Measurements from ENCODE around the gene BDKRB1.
"Not testable (repeated sequence)": the region's sequence is repeated elsewhere in the genome, so short reads cannot be mapped to it uniquely, and the experiment has no call there.

BDKRB1 gene

DNA sequence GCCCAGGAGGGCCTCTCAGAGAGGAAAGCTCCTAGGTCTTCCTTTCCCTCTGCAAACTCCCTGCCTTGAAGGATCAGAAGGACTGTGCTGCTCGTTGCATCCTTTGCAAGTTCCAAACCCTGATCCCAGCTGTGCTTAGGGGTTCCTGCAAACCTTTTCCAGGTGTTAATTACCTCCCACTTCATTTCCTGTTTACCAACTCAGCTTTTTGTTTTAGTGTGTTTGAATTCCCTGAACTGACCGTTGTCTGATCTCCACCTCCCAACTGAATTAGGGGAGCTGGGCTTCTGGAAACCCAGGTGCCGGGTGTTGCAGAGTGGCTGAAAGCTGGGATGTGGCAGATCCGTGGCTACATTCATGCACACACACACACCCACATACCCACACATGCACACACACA is 20.6 kb upstream of the BDKRB1 start:
- no peak for DNase-seq

DNA sequence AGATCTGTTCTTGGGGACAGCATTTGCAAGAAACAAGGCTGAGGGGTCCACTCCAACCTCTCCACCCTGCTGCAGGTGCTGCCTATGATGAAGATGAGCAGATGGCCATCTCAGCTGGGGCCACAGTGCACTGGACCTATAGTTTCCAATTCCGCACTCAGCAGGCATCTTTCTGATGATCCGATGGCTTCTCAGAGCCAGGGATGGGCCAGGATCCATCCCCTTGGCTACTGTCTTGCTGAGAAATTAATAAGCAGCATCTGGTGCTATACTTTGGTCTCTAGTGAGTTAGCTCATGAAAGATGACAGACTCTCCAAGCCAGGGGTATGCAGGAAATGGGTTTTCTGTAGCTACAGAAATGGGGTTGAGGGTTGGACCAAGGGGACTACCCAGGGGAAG is 18.4 kb upstream of the BDKRB1 start:
- no peak for DNase-seq

DNA sequence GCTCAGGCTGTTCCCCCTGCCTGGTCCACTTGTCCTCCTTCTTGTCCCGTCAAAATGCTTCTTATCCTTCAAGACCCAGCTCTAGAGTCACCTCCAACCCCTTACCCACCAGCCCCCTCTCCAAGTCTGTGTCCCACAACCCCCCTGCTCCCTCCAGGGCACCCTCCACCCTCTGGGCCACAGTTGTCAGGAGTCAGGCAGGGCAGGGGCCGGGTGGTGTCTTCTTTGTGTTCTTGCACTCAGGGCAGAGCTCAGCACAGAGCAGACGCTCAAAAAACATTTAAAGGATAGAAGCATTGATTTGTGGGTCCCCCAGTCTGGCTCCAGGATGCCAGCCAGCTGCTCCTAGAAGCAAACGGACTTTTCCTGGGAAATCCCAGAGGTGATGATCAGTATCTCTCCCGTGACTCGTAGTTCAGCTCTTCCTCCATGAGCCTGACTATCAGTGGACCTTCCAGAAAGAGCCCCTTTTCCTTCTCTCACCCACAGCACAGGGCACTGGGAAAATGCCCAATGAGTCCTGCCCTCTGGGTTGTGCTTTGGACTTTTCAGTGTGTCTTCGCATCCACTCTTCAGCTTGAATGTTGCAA is 17.2 kb upstream of the BDKRB1 start:
- DNase-seq = no peak

DNA sequence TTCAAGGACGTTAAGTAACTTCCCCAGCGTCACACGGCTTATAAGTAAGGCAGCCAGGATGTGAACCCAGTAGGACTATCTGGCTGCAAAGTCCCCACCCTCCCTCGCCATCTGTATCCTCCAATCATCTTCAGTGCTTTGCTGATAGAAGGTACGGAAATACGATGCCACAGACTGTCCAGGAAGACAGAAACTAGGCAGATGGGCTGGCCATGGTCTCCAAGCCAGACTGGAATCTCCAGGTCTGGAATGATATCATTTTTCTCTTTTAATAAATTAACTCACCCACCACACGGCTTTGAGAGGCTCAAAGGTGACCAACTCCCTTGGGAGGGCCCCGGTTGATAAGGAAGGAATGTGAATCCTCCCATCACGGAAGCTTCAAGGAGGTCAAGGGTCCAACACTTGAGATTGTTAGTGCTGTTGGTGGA is 16.3 kb upstream of the BDKRB1 start:
- DNase-seq = no peak

DNA sequence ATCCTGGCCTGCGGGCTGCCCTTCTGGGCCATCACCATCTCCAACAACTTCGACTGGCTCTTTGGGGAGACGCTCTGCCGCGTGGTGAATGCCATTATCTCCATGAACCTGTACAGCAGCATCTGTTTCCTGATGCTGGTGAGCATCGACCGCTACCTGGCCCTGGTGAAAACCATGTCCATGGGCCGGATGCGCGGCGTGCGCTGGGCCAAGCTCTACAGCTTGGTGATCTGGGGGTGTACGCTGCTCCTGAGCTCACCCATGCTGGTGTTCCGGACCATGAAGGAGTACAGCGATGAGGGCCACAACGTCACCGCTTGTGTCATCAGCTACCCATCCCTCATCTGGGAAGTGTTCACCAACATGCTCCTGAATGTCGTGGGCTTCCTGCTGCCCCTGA is 15.4 kb upstream of the BDKRB1 start:
- DNase-seq = no peak

DNA sequence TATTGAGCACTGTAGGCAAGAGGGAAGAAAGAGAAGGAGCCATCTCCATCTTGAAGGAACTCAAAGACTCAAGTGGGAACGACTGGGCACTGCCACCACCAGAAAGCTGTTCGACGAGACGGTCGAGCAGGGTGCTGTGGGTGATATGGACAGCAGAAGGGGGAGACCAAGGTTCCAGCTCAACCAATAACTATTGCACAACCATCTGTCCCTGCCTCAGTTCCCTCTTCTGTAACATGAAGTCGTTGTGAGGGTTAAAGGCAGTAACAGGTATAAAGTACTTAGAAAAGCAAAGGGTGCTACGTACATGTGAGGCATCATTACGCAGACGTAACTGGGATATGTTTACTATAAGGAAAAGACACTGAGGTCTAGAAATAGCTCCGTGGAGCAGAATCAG is 13.9 kb upstream of the BDKRB1 start:
- no peak for DNase-seq

DNA sequence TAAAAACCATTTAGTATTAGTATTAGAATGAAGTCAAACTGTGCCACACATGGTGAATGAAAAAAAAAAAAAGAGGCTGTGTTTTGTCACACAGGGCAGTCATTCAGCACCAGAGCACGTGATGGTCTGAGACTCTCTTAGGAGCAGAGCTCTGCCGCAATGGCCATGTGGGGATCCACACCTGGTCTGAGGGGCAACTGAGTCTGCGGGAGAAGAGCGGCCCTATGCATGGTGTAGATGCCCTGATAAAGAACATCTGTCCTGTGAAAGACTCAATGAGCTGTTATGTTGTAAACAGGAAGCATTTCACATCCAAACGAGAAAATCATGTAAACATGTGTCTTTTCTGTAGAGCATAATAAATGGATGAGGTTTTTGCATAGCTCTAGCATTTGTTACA is 12.2 kb upstream of the BDKRB1 start:
- no peak for DNase-seq

DNA sequence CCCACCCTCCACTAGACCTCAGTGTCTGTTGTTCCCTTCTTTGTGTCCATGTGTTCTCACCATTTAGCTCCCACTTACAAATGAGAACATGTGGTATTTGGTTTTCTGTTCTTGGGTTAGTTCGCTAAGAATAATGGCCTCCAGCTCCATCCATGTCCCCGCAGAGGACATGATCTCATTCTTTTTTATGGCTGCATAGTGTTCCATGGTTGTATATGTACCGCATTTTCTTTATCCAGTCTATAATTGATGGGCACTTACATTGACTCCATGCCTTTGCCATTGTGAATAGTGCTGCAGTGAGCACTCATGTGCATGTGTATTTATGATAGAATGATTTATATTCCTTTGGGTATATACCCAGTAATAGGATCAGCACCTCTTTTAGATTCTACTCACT is 10.9 kb upstream of the BDKRB1 start:
- DNase-seq = not testable (repeated sequence)

DNA sequence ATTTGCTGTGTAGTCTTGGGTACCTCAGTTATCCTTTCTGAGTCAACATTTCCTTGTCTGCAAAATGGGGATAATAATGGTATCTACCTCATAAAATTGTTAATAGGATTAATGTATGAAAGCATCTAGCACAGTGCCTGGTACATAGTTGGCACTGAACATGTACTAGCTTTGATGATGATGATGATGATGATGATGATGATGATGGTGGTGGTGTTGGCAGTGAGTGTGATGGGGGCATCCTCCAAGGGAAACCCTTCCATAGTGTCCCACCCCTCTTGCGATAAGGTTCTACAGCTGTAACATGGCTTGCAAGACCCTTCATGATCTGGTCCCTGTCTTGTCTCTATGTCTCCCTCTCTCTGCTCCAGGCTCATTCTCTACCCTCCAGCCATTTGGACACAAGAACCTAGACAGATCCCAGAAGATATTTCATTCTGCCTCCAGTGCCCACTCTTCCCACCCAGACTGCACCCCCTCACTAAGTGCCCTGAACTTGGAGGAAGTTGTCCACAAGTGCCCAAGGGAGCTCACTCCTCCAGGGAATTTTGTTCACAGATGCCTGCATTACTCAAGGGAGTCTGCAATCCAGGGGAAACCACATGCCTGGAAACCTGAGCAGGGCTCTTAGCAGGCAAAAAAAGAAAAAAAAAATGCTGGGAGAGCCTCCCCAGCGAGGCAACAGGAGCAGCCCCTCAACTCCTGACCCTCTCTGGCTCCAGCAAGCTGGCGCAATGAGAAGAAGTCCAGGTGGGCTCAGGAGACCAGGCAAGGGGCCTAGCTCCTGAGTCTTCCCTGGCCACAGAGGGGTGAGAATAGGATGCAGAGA is 10.1 kb upstream of the BDKRB1 start:
- DNase-seq = no peak

DNA sequence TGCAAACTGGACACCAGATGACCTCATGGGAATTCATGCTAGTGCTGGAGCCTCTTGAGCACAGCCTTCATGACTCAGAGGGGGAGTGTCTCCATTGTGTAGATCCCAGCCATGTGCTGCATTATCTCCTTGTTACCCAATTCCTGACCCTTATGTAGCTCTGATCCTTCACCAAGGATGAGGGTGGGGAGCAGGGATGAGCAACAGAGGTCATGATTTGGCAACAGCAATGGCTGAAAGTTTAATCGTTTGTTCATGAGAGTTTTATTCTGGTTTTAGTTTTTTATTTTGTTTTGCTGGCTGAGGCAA is 9.5 kb upstream of the BDKRB1 start:
- DNase-seq = no peak

DNA sequence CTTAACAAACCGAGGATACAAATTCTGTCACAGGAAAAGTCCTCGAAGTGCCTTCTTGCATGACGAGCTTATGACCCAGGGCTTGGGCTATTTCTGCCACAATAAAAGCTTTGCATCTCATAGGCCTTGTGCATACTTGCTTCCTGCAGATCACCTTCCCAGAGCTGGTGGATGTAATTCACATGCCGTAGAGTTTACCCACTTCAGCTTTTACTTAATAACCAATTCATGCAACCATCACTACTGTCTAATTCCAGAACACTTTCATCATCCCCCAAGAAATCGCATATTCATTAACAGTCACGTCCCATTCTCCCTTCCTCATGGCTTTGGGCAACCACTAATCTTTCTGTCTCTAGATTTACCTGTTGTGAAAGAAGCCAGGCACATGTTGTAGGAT is 9.0 kb upstream of the BDKRB1 start:
- no peak for DNase-seq

DNA sequence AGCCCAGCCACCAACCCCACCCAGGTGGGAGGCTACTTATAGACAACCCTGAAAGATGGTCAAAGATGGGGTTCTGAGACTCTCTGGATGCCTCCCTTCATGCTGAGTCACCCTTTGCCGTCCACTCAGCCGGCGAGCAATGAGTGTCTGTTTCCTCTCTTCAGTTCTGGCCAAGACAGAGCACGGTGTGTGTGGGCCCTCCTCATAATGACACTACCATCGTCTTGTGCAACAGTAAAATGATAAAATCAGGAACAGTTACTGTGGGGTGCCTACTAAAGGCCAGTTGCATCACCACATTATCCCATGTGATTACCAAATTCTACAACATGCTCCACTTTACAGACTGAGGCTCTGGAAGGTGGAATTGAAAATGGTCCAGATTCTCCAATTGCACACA is 7.0 kb upstream of the BDKRB1 start:
- DNase-seq = no peak

DNA sequence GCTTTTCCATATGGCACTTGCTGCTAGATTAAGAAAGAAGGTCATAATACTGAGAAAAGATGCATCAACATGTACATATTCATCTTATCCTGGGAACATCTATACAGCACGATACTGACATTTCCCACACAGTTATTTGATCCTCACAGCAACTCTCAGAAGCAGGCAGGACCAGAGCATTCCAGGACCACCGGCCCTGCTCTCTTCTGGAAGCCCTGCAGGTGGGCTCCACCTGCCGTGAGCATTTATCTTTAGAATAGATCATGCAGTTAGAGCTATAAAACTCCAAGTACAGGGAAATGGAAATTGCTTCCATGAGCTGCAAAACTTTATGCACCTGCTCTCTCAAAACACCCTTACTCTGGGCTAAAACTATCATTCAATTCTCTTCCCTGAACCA is 5.5 kb upstream of the BDKRB1 start:
- DNase-seq = no peak

DNA sequence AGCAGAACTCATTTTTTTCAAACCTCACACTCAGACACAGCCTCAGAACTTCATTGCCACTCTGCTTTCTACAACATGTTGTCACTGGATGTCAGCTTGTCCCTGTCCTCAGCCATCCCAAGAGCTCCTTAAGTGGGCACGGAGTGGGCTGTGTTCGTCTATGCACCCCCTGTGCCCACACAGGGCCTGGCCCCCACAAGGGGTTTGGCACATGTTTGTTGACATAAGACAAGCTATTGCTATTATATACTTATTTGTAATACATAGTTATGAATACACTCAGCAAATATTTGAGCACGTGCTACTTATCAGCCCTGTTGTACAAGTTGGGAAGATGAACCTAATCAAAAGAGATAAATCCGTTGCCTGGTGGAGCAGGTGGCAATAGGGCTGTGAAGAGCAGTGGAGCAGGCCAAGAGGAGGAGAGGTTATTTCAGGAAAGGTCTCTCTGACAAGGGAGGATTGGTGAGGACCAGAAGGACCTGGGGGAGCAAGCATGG is 4.3 kb upstream of the BDKRB1 start:
- DNase-seq = no peak

DNA sequence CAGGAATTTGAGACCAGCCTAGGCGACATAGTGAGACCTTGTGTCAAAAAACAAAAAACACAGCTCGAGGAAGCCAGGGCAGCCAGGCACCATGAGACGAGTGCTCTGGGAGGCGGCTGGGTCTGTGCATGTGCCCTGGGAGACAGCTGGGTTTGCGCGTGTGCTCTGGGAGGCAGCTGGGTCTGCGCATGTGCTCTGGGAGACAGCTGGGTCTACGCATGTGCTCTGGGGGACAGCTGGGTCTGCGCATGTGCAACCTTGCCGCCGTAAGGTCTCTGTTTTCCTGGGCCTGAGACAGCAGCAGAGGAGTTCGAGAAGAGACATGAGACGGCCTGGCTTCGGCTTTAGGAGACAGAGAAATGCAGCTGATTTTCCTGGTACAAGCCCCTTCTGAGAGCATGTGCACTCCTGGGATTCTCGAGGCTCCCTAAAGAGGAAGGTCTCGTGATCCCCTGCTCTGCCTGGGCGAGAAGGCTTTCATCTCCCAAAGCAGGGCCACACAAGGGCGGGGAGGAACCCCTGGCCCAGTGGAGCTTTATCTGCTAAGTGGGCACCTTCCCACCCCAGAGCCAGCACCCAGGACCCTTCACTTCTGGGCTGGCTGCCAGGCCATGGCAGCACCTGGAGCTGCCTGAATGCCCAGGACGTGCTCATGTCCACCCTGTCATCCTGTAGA is 3.5 kb upstream of the BDKRB1 start:
- no peak for DNase-seq

DNA sequence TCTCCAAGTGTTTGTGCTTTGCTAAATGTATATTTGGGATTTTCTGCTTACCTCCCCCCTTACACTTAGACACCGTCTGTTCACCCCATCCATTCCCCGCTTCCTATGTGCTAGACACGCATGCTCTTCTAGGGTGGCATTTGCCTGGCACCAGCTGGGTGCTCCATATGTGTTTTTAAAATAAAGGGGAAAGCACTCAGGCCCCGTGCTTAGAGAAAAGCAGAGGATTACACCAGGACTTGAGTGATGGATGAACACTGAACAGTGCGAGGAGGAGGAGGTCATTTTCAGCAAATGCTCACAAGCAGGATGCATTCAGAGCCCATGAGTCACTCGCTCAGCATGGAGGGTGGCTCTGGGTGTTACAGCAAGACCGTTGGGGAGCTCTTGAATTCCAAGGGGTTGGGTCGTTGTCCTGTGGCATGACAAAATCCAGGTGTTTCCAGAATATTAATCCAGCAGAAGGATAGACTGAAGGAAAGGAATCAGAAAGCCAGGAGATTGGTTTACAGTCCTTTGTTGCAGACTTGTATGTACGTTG is 2.9 kb upstream of the BDKRB1 start:
- no peak for DNase-seq

DNA sequence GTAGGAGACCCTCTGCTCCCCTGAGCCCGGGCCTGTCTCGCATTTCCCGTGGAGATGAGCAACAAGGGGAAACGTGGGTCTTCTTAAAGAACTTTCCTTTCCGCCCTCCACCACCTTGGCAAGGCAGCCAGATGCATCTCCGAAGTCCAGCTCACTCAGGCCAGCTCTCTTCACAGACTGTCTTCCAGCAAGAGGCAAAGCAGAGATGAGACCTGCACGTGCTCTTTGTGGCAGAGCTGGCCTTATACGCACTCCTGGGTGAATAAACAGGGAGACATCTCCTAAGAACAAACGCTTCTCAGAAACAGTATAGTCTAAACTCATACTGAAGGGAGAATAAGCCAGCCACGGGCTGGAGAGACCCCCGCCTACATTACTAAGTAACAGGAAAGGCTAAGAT is 1.3 kb upstream of the BDKRB1 start:
- DNase-seq = no peak

DNA sequence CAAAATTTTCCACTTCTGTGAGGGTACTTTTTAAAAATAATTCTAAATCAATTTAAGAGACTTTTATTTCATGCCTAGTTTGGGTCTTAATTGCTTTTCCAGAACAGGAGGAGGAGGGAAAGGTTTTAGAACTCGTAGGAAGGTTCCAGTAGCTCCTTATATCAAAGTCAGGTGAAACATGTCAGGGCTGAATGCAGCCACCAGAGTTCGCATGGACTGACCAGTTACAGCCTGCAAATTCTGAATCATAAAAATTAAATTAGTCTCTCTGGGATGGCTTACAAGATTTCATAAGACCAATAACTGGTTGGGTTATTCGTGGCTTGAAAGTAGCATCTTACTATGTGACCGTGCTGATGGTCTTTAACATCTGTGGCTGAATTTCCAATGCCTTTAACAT is 397 bp downstream of the BDKRB1 start:
- no peak for DNase-seq

DNA sequence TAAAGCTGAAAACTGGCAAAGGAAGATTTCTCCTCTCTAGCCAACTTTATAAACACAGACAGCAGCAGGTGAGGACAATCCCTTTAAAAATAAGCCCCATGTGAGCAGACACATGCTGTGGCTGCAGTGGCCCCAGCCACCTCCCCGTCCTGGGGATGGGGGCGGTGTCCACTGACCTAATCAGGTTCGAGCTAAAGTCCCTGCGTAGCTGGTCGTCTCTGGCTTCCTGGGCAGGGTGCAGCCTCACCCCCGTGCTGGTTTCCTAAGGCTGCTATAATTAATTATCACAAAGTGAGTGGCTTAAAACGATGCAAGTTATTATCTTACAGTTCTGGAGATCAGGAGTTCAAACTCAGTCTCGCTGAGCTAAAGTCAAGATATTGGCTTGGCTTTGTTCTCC is 1.0 kb downstream of the BDKRB1 start:
- no peak for DNase-seq

DNA sequence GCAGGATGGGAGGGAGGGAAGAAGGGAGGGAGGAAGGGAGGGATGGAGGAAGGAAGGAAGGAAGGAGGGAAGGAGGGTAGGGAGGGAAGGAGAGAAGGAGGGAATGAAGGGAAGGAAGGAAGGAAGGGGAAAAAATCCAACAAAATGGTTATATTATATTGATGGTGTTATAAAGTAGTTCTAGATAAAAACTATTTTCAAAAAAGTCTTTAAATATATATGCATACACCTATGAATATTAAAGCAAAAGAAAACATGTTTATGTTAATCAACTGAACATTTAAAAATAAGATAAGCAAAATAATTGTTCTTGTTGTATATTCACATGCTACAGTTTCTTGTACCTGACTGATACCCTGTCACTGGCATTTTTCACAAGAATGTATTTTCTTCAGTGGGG is 1.9 kb downstream of the BDKRB1 start:
- no peak for DNase-seq

DNA sequence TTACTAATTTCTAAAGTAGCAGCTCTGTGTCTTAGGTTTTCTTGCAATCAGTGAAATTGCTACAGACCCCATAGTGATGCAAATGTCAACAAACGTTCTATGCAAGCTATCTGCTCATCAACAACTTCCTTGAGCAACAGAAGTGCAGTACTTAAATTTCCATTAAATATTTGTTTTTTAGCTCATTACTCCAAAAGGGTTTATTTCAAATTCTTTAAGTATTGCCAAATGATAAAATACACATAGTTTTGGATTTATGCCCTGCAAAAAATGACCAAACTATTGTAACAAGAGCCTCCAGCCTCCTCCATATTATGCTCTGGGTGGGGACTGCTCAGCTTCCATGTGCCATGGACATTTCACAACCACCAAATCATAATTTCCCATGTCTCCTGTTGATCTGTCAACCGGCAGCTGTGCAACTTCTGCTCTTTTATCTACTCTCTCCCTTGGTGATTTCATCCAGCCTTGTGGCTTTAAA is 4.4 kb downstream of the BDKRB1 start:
- DNase-seq = no peak

DNA sequence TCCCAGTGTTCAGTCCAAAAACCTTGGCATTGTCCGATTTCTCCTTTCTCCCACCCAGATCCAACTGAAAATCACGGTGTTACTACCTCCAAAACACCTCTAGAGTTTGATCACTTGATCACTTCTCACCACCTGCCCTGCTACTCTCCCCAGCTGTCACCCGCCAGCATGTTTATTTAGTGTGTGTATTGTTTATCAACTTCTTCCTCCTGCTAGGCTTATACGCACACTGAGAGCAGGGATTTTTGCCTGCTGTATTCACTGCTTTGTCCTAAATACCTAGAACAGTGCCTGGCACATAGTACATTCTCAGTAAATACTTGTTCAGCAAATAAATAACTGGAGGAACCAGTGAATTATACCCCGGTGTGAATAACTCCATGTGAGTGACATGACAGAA is 5.0 kb downstream of the BDKRB1 start:
- DNase-seq = no peak

DNA sequence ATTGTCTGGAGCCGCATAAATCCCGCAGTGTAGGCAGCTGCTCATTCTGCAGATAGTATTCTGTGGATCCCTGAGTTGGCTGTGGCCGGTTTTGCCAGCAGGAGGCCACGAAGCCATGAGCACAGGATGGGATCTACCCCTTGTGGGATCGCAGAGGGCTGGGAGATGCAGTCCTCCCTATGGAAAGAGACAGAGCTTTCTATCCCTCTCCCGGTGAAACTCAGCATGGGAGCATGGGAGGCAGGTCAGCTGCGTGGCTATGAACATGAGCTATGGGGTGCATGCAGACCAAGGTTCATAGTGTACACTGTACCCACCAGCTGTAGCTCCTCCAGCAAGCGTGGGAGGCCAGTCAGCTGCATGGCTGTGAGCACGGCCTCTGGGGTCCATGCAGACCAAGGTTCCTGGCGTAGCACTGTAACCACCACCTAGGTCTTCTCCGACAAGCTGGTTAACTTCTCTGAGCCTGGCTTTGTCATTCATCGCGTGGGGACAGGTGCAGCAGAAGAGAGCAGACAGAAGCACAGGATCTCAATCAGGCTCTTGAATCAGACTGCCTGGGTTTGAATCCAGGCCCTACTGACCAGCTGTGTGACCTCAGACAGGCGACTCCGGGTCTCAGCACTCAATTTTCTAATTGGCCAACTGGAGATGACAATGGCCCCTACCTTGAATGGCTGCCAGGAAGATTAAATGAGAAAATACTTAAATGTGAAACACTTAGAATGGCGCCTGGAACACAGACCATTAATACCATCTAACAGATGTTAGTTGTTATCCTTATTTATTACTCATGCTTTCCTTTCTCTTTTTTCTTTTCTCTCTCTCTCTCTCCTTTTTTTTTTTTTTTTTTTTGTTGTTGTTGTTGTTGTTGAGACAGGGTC is 6.0 kb downstream of the BDKRB1 start:
- no peak for DNase-seq

Data from eye (tissue), 1 donor.